ENCODE data around the gene DNAJC5.

- TF ChIP-seq CTCF (IDR thresholded peaks at IDR 0.05) (no peak), POLR2A (IDR thresholded peaks at IDR 0.05) (no peak)
Measured at GRCh38 chr20:63891061-63892002, 3.6 kb upstream of the DNAJC5 start.

Measured in body of pancreas (tissue), 4 donors.